ENCODE data around the gene HSCB. TPM values are rescaled to one million over a fixed set of nuclear protein-coding genes. Genes with fewer than 3 reads are reported as not detected.

The HSCB gene
- total and polyA plus RNA-seq, 4 donors: 10.3 to 19.8 (median 13.3) TPM

GRCh38 chr22:28715611-28716010, 26.2 kb upstream of the HSCB start:
- Histone ChIP-seq H3K27me3 (ENCODE audit: control insufficient read depth in 3 of 3, insufficient read depth in 3 of 3, low read length in 2 of 3) (no peaks in the 10 kb centered on the region), H3K9me3 (ENCODE audit: control insufficient read depth in 4 of 4, insufficient read depth in 3 of 4, low read length in 3 of 4) (no peaks in the 10 kb centered on the region), H3K9ac (ENCODE audit: insufficient read depth in 1 of 2, low read length in 2 of 2) (no peak overlapping the region), H3K4me1 (ENCODE audit: control insufficient read depth in 5 of 5, insufficient read depth in 5 of 5, low read length in 5 of 5) (peaks cover 0 to 22% (median 9%) of the 10 kb centered on the region in 5 donors), H3K27ac (ENCODE audit: low read depth in 1 of 2, low read length in 1 of 2) (no peak overlapping the region), H3K4me3 (no peak overlapping the region), H3K36me3 (ENCODE audit: control insufficient read depth in 4 of 4, insufficient read depth in 4 of 4, low read length in 4 of 4) (no peaks in the 10 kb centered on the region)
- DNase-seq (no peak), ATAC-seq (ENCODE audit: insufficient read depth, low FRiP score) (no peak)
- WGBS, 2 donors: 98% methylated on average over 7 of the region's 7 CpGs
- TF ChIP-seq, protein P1, sequence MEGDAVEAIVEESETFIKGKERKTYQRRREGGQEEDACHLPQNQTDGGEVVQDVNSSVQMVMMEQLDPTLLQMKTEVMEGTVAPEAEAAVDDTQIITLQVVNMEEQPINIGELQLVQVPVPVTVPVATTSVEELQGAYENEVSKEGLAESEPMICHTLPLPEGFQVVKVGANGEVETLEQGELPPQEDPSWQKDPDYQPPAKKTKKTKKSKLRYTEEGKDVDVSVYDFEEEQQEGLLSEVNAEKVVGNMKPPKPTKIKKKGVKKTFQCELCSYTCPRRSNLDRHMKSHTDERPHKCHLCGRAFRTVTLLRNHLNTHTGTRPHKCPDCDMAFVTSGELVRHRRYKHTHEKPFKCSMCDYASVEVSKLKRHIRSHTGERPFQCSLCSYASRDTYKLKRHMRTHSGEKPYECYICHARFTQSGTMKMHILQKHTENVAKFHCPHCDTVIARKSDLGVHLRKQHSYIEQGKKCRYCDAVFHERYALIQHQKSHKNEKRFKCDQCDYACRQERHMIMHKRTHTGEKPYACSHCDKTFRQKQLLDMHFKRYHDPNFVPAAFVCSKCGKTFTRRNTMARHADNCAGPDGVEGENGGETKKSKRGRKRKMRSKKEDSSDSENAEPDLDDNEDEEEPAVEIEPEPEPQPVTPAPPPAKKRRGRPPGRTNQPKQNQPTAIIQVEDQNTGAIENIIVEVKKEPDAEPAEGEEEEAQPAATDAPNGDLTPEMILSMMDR (IDR thresholded peaks at IDR 0.05; ENCODE audit: control extremely low read depth, extremely low read depth): no peak

GRCh38 chr22:28716686-28717085, 25.2 kb upstream of the HSCB start:
- H3K4me1 ChIP-seq (ENCODE audit: control insufficient read depth in 5 of 5, insufficient read depth in 5 of 5, low read length in 5 of 5): peaks cover 0 to 11% (median 3%) of the 10 kb centered on the region in 5 donors
- H3K9me3 ChIP-seq (ENCODE audit: control insufficient read depth in 4 of 4, insufficient read depth in 3 of 4, low read length in 3 of 4): no peaks in the 10 kb centered on the region
- no peak overlapping the region for H3K4me3 ChIP-seq
- TF ChIP-seq, protein P1 (IDR thresholded peaks at IDR 0.05; ENCODE audit: control extremely low read depth, extremely low read depth): no peak
- peaks cover 0 to 1% (median 0%) of the 10 kb centered on the region in 4 donors for H3K36me3 ChIP-seq (ENCODE audit: control insufficient read depth in 4 of 4, insufficient read depth in 4 of 4, low read length in 4 of 4)
- no peaks in the 10 kb centered on the region for H3K27me3 ChIP-seq (ENCODE audit: control insufficient read depth in 3 of 3, insufficient read depth in 3 of 3, low read length in 2 of 3)
- DNase-seq (no peak), ATAC-seq (ENCODE audit: insufficient read depth, low FRiP score) (no peak)
- H3K27ac ChIP-seq (ENCODE audit: low read depth in 1 of 2, low read length in 1 of 2): no peak overlapping the region
- no peak overlapping the region for H3K9ac ChIP-seq (ENCODE audit: insufficient read depth in 1 of 2, low read length in 2 of 2)
- WGBS, 2 donors: 78 to 93% methylated on average over 3 of the region's 3 CpGs

DNA sequence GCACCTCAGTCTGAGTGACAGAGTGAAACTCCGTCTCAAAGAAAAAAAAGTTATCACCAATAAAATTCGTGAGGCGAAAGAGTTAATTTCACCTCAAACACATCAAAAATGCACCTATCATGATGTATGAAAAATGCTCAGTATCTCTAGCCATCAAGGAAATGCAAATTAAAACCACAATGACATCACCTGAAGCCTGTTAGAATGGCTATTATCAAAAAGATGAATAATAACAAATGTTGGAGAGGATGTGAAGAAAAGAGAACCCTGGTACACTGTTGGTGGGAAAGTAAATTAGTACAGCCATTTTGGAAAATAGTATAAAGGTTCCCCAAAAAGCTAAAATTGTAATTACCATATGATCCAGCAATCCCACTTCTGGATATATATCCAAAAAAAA, 23.8 kb upstream of the HSCB start:
- Histone ChIP-seq H3K4me1 (ENCODE audit: control insufficient read depth in 5 of 5, insufficient read depth in 5 of 5, low read length in 5 of 5) (no peaks in the 10 kb centered on the region), H3K4me3 (no peak overlapping the region), H3K9ac (ENCODE audit: insufficient read depth in 1 of 2, low read length in 2 of 2) (no peak overlapping the region), H3K27ac (ENCODE audit: low read depth in 1 of 2, low read length in 1 of 2) (no peak overlapping the region), H3K9me3 (ENCODE audit: control insufficient read depth in 4 of 4, insufficient read depth in 3 of 4, low read length in 3 of 4) (no peaks in the 10 kb centered on the region), H3K36me3 (ENCODE audit: control insufficient read depth in 4 of 4, insufficient read depth in 4 of 4, low read length in 4 of 4) (peaks cover 0 to 2% (median 0%) of the 10 kb centered on the region in 4 donors), H3K27me3 (ENCODE audit: control insufficient read depth in 3 of 3, insufficient read depth in 3 of 3, low read length in 2 of 3) (no peaks in the 10 kb centered on the region)
- TF ChIP-seq, protein P1 (IDR thresholded peaks at IDR 0.05; ENCODE audit: control extremely low read depth, extremely low read depth): no peak
- DNase-seq (no peak), ATAC-seq (ENCODE audit: insufficient read depth, low FRiP score) (no peak)
- WGBS, 2 donors: 96 to 98% methylated on average over 3 of the region's 3 CpGs

- Histone ChIP-seq H3K9ac (ENCODE audit: insufficient read depth in 1 of 2, low read length in 2 of 2) (no peak overlapping the region), H3K27ac (ENCODE audit: low read depth in 1 of 2, low read length in 1 of 2) (no peak overlapping the region), H3K9me3 (ENCODE audit: control insufficient read depth in 4 of 4, insufficient read depth in 3 of 4, low read length in 3 of 4) (no peaks in the 10 kb centered on the region), H3K27me3 (ENCODE audit: control insufficient read depth in 3 of 3, insufficient read depth in 3 of 3, low read length in 2 of 3) (no peaks in the 10 kb centered on the region), H3K4me3 (no peak overlapping the region), H3K36me3 (ENCODE audit: control insufficient read depth in 4 of 4, insufficient read depth in 4 of 4, low read length in 4 of 4) (peaks cover 0 to 3% (median 0%) of the 10 kb centered on the region in 4 donors), H3K4me1 (ENCODE audit: control insufficient read depth in 5 of 5, insufficient read depth in 5 of 5, low read length in 5 of 5) (no peaks in the 10 kb centered on the region)
- 97 to 100% methylated on average over 1 of the region's 1 CpG for WGBS, 2 donors
- TF ChIP-seq, protein P1 (IDR thresholded peaks at IDR 0.05; ENCODE audit: control extremely low read depth, extremely low read depth): no peak
- ATAC-seq (ENCODE audit: insufficient read depth, low FRiP score): no peak
- DNase-seq: no peak
Observed at GRCh38 chr22:28728002-28728401, 13.8 kb upstream of the HSCB start.
